GM13976 (cell line): Measurements from ENCODE around the gene GMPPB.

Experiments
- DNase-seq: peaks from one replicate; pipeline ENCODE4 v3.0.0; 2012; ENCODE audit warnings: low spot score
- CTCF ChIP-seq: IDR thresholded peaks from 2 replicates; pipeline ENCODE4 v1.5.1; 2012; ENCODE audit warnings: borderline replicate concordance, mild to moderate bottlenecking; ENCODE audit not compliant: insufficient read depth; ENCODE audit errors: extremely low read depth, missing control alignments, control extremely low read depth
- in situ Hi-C: fragments of 300-500 bp; cut with MboI; formaldehyde crosslinking; loops from one replicate; pipeline ENCODE4 v1.12.0; 2022; ENCODE audit warnings: low sequenced_read_pairs, mixed read lengths, inconsistent platforms; ENCODE audit not compliant: unreplicated experiment

The GMPPB gene

GRCh38 chr3:49707113-49707480 is 16.7 kb downstream of the GMPPB start:
- no peak for DNase-seq
- in situ Hi-C loops = no loop called here
- no peak for TF ChIP-seq CTCF

- in situ Hi-C loops = no loop called here
- no peak for DNase-seq
Observed at GRCh38 chr3:49706456-49707112, 17.2 kb downstream of the GMPPB start.

DNA sequence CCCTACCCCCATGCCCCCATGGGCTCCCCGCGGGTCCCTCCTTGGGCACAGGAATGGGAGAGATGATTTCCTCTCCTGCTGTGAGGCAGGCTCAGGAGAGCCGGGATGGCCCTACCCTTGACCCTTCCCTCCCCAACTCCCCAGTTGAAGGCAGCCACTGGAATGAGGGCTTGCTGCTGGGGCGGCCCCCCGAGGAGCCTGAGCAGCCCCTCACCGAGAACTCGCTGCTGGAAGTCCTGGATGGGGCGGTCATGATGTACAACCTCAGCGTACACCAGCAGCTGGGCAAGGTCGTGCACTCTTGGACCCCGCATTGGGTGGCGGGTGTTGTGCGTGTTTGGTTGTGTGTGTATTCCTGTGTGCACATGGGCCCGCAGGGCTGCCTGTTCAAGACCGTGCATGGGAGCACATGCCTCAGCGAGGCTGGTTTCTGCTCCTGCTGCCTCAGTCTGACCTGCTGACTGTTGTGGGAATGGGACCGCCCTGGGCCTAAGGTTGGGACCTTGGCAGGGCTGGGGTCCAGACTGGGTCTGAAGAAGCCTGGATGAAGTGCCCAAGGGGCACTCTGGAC is 18.3 kb downstream of the GMPPB start:
- in situ Hi-C loops = no loop called here
- DNase-seq = no peak

More at GRCh38 chr3:49706456-49707112, 17.2 kb downstream of the GMPPB start:
- TF ChIP-seq CTCF = no peak

GRCh38 chr3:49704629-49705028 is 19.1 kb downstream of the GMPPB start:
- in situ Hi-C loops = no loop called here
- DNase-seq = no peak
- TF ChIP-seq CTCF = no peak

More for the DNA sequence above, 18.3 kb downstream of the GMPPB start:
- no peak for TF ChIP-seq CTCF

GRCh38 chr3:49703956-49704355 is 19.8 kb downstream of the GMPPB start:
- in situ Hi-C loops = no loop called here
- TF ChIP-seq CTCF = no peak
- DNase-seq = no peak

DNA sequence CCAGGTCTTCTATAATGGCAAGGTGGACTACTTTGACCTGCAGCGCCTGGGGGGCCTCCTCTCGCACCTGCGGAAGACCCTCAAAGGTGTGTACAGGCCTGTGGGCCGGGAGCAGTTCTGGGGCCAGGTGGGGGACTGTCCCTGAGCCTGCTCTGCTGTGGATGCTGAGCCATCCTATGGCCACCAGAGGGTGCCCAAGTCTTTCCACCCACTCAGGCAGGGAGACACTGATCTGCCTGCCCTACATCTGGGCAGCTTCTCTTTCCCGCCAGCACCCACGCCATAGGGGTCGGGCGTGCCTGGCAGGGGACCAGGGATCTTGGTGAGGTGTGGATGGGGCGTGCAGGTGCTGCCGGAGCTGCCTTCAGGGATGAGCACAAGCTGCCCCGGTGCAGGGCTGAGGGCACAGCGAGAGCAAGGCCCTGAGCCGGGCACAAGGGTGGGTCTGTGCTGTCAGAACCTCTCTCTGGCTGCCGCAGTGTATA is 20.3 kb downstream of the GMPPB start:
- in situ Hi-C loops = no loop called here
- peak; percentile 94 for TF ChIP-seq CTCF
- peak; percentile 94 for DNase-seq
